Loucy (cell line): ENCODE results near the gene MUC6.

Experiments
- H2AFZ ChIP-seq: fragments of 200-600 bp; sonication (generic); 2 replicates; pipeline ENCODE4 v1.6.0; 2016; ENCODE audit warnings: antibody characterized with exemption, mild to moderate bottlenecking, low read length, moderate library complexity
- H3F3A ChIP-seq: fragments of 200-600 bp; 2 replicates; pipeline ENCODE4 v1.6.0; 2016; ENCODE audit warnings: antibody characterized with exemption, low read depth, mild to moderate bottlenecking
- H3K27me3 ChIP-seq: fragments of 200-600 bp; sonication (generic); 2 replicates; pipeline ENCODE4 v1.6.1; 2014; ENCODE audit warnings: low read length, mild to moderate bottlenecking; ENCODE audit not compliant: insufficient read depth, poor library complexity, severe bottlenecking
- H3K36me3 ChIP-seq: fragments of 200-600 bp; sonication (generic); 2 replicates; pipeline ENCODE4 v1.6.1; 2016; ENCODE audit warnings: low read length; ENCODE audit not compliant: insufficient read depth
- H3K4me1 ChIP-seq: fragments of 200-600 bp; sonication (generic); 2 replicates; pipeline ENCODE4 v1.5.1; 2014; ENCODE audit warnings: low read length, mild to moderate bottlenecking; ENCODE audit not compliant: insufficient read depth, poor library complexity, severe bottlenecking
- H3K4me2 ChIP-seq: fragments of 200-600 bp; sonication (generic); 2 replicates; pipeline ENCODE4 v1.6.0; 2014; ENCODE audit warnings: antibody characterized with exemption, low read length, low read depth, mild to moderate bottlenecking; ENCODE audit not compliant: poor library complexity, severe bottlenecking
- H3K4me3 ChIP-seq: fragments of 200-600 bp; sonication (generic); 2 replicates; pipeline ENCODE4 v1.5.1; 2014; ENCODE audit warnings: low read length, mild to moderate bottlenecking, mixed read lengths; ENCODE audit not compliant: poor library complexity, severe bottlenecking
- H3K79me2 ChIP-seq: fragments of 200-600 bp; sonication (generic); 2 replicates; pipeline ENCODE4 v1.6.1; 2014; ENCODE audit warnings: low read length; ENCODE audit not compliant: insufficient read depth
- H3K9ac ChIP-seq: fragments of 200-600 bp; sonication (generic); 2 replicates; pipeline ENCODE4 v1.6.0; 2014; ENCODE audit warnings: mild to moderate bottlenecking, low read depth, low read length, moderate library complexity; ENCODE audit not compliant: poor library complexity, severe bottlenecking
- H3K9me2 ChIP-seq: fragments of 200-600 bp; sonication (generic); replicated peaks from 2 replicates; pipeline ENCODE4 v1.6.1; 2016; ENCODE audit warnings: low read depth, low read length, mixed read lengths
- H3K9me3 ChIP-seq: fragments of 200-600 bp; sonication (generic); 2 replicates; pipeline ENCODE4 v1.6.1; 2014; ENCODE audit warnings: mild to moderate bottlenecking, antibody characterized with exemption, low read length, low read depth; ENCODE audit not compliant: insufficient read depth
- H4K20me1 ChIP-seq: fragments of 200-600 bp; sonication (generic); 2 replicates; pipeline ENCODE4 v1.6.0; 2014; ENCODE audit warnings: antibody characterized with exemption, low read length, mild to moderate bottlenecking; ENCODE audit not compliant: insufficient read depth, poor library complexity, severe bottlenecking
- CTCF ChIP-seq: fragments of 200-600 bp; sonication (generic); conservative IDR thresholded peaks from 2 replicates; pipeline ENCODE4 v1.5.1; 2014; ENCODE audit warnings: mild to moderate bottlenecking, antibody characterized with exemption, low read length
- EZH2phosphoT487 ChIP-seq: fragments of 200-600 bp; IDR thresholded peaks from 2 replicates; pipeline ENCODE4 v1.6.1; 2018; ENCODE audit warnings: antibody characterized with exemption, mild to moderate bottlenecking, moderate library complexity, borderline replicate concordance

The MUC6 gene

GRCh38 chr11:986952-987305 lies 49.6 kb downstream of the MUC6 start:
- H4K20me1 ChIP-seq: no peaks in the 10 kb centered on the region
- peaks cover 74% of the 10 kb centered on the region; the same call in 1 of the 2 replicates for H3K36me3 ChIP-seq
- H3K9ac ChIP-seq: no peak overlapping the region
- no peak overlapping the region for H2AFZ ChIP-seq
- no peaks in the 10 kb centered on the region for H3K9me2 ChIP-seq
- H3K4me2 ChIP-seq: no peak overlapping the region
- H3K4me3 ChIP-seq: no peak overlapping the region
- no peaks in the 10 kb centered on the region for H3K4me1 ChIP-seq
- no peak for TF ChIP-seq EZH2phosphoT487
- TF ChIP-seq CTCF: no peak
- H3K9me3 ChIP-seq: no peaks in the 10 kb centered on the region
- no peaks in the 10 kb centered on the region for H3F3A ChIP-seq
- H3K27me3 ChIP-seq: no peaks in the 10 kb centered on the region
- H3K79me2 ChIP-seq: no peaks in the 10 kb centered on the region

GRCh38 chr11:986270-986951 lies 50.1 kb downstream of the MUC6 start:
- H3K4me1 ChIP-seq: no peaks in the 10 kb centered on the region
- H3K9me3 ChIP-seq: no peaks in the 10 kb centered on the region
- TF ChIP-seq CTCF: no peak
- no peak for TF ChIP-seq EZH2phosphoT487
- H3K4me3 ChIP-seq: no peak overlapping the region
- no peaks in the 10 kb centered on the region for H3K9me2 ChIP-seq
- H3K4me2 ChIP-seq: no peak overlapping the region
- no peak overlapping the region for H3K9ac ChIP-seq
- H2AFZ ChIP-seq: no peak overlapping the region
- H3K36me3 ChIP-seq: peaks cover 78% of the 10 kb centered on the region; the same call in 1 of the 2 replicates
- H3K79me2 ChIP-seq: no peaks in the 10 kb centered on the region
- no peaks in the 10 kb centered on the region for H4K20me1 ChIP-seq
- H3K27me3 ChIP-seq: no peaks in the 10 kb centered on the region
- no peaks in the 10 kb centered on the region for H3F3A ChIP-seq

GRCh38 chr11:985848-986247 lies 50.7 kb downstream of the MUC6 start:
- Histone ChIP-seq H2AFZ (no peak overlapping the region), H3K4me3 (no peak overlapping the region), H3K4me1 (no peaks in the 10 kb centered on the region), H3K27me3 (no peaks in the 10 kb centered on the region), H3K79me2 (no peaks in the 10 kb centered on the region), H3K36me3 (peaks cover 84% of the 10 kb centered on the region; the same call in 1 of the 2 replicates), H3F3A (no peaks in the 10 kb centered on the region), H3K9ac (no peak overlapping the region), H4K20me1 (no peaks in the 10 kb centered on the region), H3K4me2 (no peak overlapping the region), H3K9me3 (no peaks in the 10 kb centered on the region), H3K9me2 (no peaks in the 10 kb centered on the region)
- no peak for TF ChIP-seq EZH2phosphoT487
- TF ChIP-seq CTCF: no peak
